Left renal cortex interstitium (tissue), 4 donors: ENCODE measurements around the gene SH3GL2. TPM values are rescaled to one million over a fixed set of nuclear protein-coding genes. Genes with fewer than 3 reads are reported as not detected.

Source experiments
- DNase-seq, 4 donors: peaks; one replicate each; pipeline ENCODE4 v3.0.0-alpha.2; 2013; ENCODE audit warnings: low read depth in 4 of 4, low spot score in 2 of 4, missing footprints in 1 of 4
- polyA plus RNA-seq, 4 donors: library from polyadenylated mRNA; unstranded; fragments of 120-200 nt; gene quantifications; one replicate each; pipeline ENCODE4 v1.2.1, GENCODE V29; 2013; ENCODE audit not compliant: insufficient read length in 4 of 4

Gene SH3GL2
- polyA plus RNA-seq, 4 donors, result 4.0 to 6.3 (median 4.3) TPM

- no peak for DNase-seq
These were observed 30.6 kb downstream of the SH3GL2 start for GRCh38 chr9:17609312-17610005.

GRCh38 chr9:17611342-17611741, 32.5 kb downstream of the SH3GL2 start:
- DNase-seq, result no peak

GRCh38 chr9:17611917-17612316, 33.1 kb downstream of the SH3GL2 start:
- no peak for DNase-seq

- DNase-seq, result no peak
These were observed 34.9 kb downstream of the SH3GL2 start for GRCh38 chr9:17613758-17614157.

GRCh38 chr9:17614250-17614649, 35.4 kb downstream of the SH3GL2 start:
- no peak for DNase-seq

GRCh38 chr9:17614903-17615302, 36.0 kb downstream of the SH3GL2 start:
- DNase-seq, result no peak

- no peak for DNase-seq
These were observed 43.3 kb downstream of the SH3GL2 start for GRCh38 chr9:17622141-17622540.

- DNase-seq, result no peak
These were observed 43.9 kb downstream of the SH3GL2 start for GRCh38 chr9:17622749-17623148.

- DNase-seq, result no peak
These were observed 45.1 kb downstream of the SH3GL2 start for GRCh38 chr9:17623965-17624364.

- no peak for DNase-seq
These were observed 45.7 kb downstream of the SH3GL2 start for GRCh38 chr9:17624571-17624970.

- no peak for DNase-seq
These were observed 47.0 kb downstream of the SH3GL2 start for GRCh38 chr9:17625644-17626388.

GRCh38 chr9:17627641-17628040, 48.8 kb downstream of the SH3GL2 start:
- DNase-seq, result no peak

GRCh38 chr9:17628624-17629023, 49.8 kb downstream of the SH3GL2 start:
- DNase-seq, result no peak

- no peak for DNase-seq
These were observed 51.7 kb downstream of the SH3GL2 start for GRCh38 chr9:17630531-17630949.

- DNase-seq, result no peak
These were observed 52.5 kb downstream of the SH3GL2 start for GRCh38 chr9:17631396-17631795.

- no peak for DNase-seq
These were observed 54.1 kb downstream of the SH3GL2 start for GRCh38 chr9:17632994-17633393.

- DNase-seq, result no peak
These were observed 56.4 kb downstream of the SH3GL2 start for GRCh38 chr9:17635115-17635890.

GRCh38 chr9:17636349-17636748, 57.5 kb downstream of the SH3GL2 start:
- no peak for DNase-seq

GRCh38 chr9:17636821-17637220, 58.0 kb downstream of the SH3GL2 start:
- no peak for DNase-seq

- no peak for DNase-seq
These were observed 58.4 kb downstream of the SH3GL2 start for GRCh38 chr9:17637229-17637628.

GRCh38 chr9:17648516-17648915, 69.7 kb downstream of the SH3GL2 start:
- DNase-seq, result no peak
